Sigmoid colon (tissue), 4 donors: ENCODE results near the gene OR8S1.

ENCODE experiments used
- EP300 ChIP-seq, 4 donors: sonication (generic); formaldehyde crosslinking; IDR thresholded peaks; one replicate each; pipeline ENCODE4 v1.6.1; 2017; ENCODE audit warnings: antibody characterized with exemption in 4 of 4
- POLR2A ChIP-seq, 2 donors: fragments of 450-650 bp; IDR thresholded peaks; one replicate each; pipeline ENCODE4 v1.6.1; 2016; ENCODE audit warnings: antibody characterized with exemption in 2 of 2, mild to moderate bottlenecking in 2 of 2, moderate library complexity in 2 of 2
- POLR2AphosphoS5 ChIP-seq, 4 donors: sonication (generic); formaldehyde crosslinking; IDR thresholded peaks; one replicate each; pipeline ENCODE4 v1.6.1; 2017; ENCODE audit warnings: antibody characterized with exemption in 4 of 4
- TF ChIP-seq, protein P1 (sequence below), 4 experiments: fragments of 450-650 bp in 3 of 4; fragments of 200-600 bp in 1 of 4; IDR thresholded peaks; one replicate each; pipeline ENCODE4 v1.5.1; 2016 to 2019; ENCODE audit warnings: antibody characterized with exemption in 4 of 4, mild to moderate bottlenecking in 3 of 4, moderate library complexity in 2 of 4

- TF ChIP-seq, protein P1, sequence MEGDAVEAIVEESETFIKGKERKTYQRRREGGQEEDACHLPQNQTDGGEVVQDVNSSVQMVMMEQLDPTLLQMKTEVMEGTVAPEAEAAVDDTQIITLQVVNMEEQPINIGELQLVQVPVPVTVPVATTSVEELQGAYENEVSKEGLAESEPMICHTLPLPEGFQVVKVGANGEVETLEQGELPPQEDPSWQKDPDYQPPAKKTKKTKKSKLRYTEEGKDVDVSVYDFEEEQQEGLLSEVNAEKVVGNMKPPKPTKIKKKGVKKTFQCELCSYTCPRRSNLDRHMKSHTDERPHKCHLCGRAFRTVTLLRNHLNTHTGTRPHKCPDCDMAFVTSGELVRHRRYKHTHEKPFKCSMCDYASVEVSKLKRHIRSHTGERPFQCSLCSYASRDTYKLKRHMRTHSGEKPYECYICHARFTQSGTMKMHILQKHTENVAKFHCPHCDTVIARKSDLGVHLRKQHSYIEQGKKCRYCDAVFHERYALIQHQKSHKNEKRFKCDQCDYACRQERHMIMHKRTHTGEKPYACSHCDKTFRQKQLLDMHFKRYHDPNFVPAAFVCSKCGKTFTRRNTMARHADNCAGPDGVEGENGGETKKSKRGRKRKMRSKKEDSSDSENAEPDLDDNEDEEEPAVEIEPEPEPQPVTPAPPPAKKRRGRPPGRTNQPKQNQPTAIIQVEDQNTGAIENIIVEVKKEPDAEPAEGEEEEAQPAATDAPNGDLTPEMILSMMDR (IDR thresholded peaks at IDR 0.05): no peak
- TF ChIP-seq POLR2AphosphoS5 (IDR thresholded peaks at IDR 0.05) (no peak), POLR2A (IDR thresholded peaks at IDR 0.05) (no peak), EP300 (IDR thresholded peaks at IDR 0.05) (no peak)
These were observed 11.2 kb downstream of the OR8S1 start for GRCh38 chr12:48536602-48537001.
